GM12864 (cell line): ENCODE data around the gene AGXT2.
A peak's percentile ranks its signal among the peaks of the same experiment; 100 is the strongest.

Experiments used
- DNase-seq: peaks from one replicate; pipeline ENCODE4 v3.0.0-alpha.2; 2011; ENCODE audit warnings: low read depth
- H3K4me3 ChIP-seq: 2 replicates; pipeline ENCODE4 v1.5.1; 2011; ENCODE audit warnings: mild to moderate bottlenecking, low read depth, low read length, control low read depth
- CTCF ChIP-seq: IDR thresholded peaks from 2 replicates; pipeline ENCODE4 v1.5.1; 2011; ENCODE audit warnings: low read depth, mild to moderate bottlenecking, moderate library complexity, low read length, control low read depth, inconsistent platforms; ENCODE audit errors: missing control alignments

Gene AGXT2

DNA sequence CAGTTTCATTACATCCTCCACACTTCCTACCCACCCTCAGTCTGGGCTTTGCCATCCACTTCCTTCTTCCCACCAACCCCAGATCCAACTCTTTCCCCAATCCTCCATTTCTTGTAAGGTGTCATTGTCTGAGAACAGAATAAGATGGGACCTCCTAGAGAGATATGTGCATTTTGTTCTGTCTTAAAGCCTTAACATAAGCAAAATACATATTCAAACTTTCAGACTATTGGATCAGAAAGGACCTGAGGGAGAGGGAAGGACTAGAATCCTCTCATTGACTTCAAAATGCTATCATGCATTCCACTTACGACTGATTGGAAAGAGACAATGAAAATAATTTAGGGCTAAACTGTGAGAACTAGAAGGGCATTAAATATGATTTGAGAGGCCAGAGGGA lies 43.0 kb downstream of the AGXT2 start:
- DNase-seq: no peak
- H3K4me3 ChIP-seq: no peak overlapping the region
- TF ChIP-seq CTCF: no peak

DNA sequence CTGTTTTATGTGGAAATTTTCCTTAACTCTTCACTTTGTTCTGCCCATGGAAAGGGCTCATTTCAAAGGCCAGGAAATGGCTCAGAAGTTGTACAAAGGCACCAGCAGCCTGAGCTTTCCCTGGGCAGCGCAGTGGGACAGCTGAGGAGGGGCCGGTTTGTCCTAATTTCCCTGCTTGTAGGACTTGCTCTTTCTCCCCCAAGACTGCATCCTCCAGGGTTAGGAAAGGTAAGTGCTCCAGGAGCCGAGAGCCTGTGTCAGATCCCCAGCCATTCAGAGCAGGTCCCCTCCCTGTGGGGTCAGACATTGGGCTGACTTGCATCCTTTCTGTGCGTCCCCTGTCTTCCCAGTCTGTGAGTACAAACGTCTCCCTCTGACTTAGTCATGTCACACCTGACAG lies 43.5 kb downstream of the AGXT2 start:
- no peak for TF ChIP-seq CTCF
- H3K4me3 ChIP-seq: no peak overlapping the region
- DNase-seq: no peak

DNA sequence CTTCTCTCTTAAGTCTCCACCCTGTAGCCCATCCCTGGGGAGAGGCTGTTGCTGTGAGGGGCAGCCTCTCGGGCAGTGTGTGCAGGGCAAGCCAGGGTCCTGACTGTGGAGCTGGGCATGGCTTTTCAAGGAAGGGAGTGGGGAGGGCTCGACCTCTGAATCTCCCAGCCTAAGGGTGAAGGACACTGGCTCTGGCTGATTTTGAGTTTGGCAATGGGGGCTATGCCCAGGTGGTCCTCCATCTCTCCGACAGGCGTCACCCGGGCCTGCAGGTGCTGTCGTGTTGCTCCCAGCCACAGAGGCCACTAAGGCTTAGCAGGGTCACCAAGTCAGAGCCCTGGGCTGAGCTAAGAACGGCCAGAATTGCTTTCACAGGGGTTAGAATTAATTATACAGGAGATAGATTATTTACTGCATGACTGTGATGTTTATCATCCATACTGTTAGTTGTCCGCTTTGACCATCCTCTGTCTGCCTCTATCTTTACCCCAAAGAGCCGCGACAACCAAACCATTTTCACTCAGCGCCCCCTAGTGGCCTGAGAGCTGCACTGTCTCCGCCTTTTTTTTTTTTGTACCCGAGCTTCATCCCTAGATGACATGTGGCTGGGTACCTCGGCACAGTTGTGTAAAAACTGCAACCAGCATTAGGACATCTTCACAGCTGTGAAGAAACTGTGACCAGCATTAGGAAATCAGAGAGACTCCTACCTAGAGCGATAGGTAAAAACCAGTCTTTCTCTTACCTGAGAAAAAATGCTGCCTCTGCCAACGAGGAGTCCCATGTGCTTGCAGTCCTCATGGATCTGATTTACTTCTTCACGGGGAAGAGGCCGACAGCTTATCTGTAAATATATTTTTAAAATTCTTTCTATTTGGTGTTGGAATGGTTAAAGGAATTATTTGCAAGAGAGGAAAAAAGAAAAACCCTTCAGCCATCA lies 44.5 kb downstream of the AGXT2 start:
- TF ChIP-seq CTCF: peak; percentile 87
- H3K4me3 ChIP-seq: no peak overlapping the region
- peak; percentile 21 for DNase-seq

- no peak overlapping the region for H3K4me3 ChIP-seq
- no peak for TF ChIP-seq CTCF
- no peak for DNase-seq
Measured at GRCh38 chr5:35002459-35002858, 45.3 kb downstream of the AGXT2 start.

GRCh38 chr5:35001842-35002241 lies 45.9 kb downstream of the AGXT2 start:
- no peak overlapping the region for H3K4me3 ChIP-seq
- no peak for TF ChIP-seq CTCF
- no peak for DNase-seq

DNA sequence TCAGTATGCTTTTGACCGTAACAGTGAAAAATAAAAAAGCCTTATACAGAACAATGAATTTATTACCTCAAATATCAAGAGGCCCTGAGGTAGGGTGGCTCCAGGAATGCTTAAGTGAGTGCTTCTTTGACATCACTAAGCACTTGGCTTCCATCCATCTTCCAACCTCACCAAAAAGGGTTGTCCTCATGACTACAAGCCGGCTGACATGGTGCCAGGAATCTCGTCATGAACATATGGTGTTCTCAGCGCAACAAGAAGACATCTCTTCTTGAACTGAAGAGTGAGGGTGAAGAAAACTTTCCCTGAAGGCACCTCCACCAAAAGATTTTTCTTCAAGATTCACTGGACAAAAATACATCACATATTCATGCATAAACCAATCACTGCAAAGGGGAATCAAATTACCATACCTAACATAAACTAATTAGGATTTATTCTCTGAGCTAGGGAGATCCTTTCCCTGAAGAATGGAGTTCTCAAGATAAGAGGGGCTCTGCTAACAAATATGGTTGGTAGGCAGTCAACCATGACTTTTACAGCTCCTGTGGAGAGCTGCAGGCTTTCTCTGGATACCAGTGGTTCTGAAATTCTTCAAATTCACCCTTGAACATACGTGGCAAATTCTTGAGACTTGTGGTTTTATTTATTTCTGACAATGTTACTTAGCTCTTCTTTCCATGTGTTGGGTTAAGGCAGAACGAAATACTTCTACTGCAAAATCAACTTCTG lies 49.5 kb downstream of the AGXT2 start:
- no peak for TF ChIP-seq CTCF
- no peak overlapping the region for H3K4me3 ChIP-seq
- no peak for DNase-seq
